HG03066 (cell line): Measurements from ENCODE around the gene RPP30.
A peak's percentile ranks its signal among the peaks of the same experiment; 100 is the strongest.
"Not testable (repeated sequence)": the region's sequence is repeated elsewhere in the genome, so short reads cannot be mapped to it uniquely, and the experiment has no call there.

Experiments used
- ATAC-seq: cut with Tn5 transposase; IDR thresholded peaks from one replicate; pipeline ENCODE4 v1.9.1; 2021; ENCODE audit warnings: low read depth; ENCODE audit not compliant: unreplicated experiment

Gene RPP30

GRCh38 chr10:90866050-90866598 lies 5.7 kb upstream of the RPP30 start:
- no peak for ATAC-seq

GRCh38 chr10:90871279-90871765 lies 452 bp upstream of the RPP30 start:
- ATAC-seq = peak; percentile 49

- ATAC-seq = no peak
Observed at GRCh38 chr10:90872648-90873020, 860 bp downstream of the RPP30 start.

DNA sequence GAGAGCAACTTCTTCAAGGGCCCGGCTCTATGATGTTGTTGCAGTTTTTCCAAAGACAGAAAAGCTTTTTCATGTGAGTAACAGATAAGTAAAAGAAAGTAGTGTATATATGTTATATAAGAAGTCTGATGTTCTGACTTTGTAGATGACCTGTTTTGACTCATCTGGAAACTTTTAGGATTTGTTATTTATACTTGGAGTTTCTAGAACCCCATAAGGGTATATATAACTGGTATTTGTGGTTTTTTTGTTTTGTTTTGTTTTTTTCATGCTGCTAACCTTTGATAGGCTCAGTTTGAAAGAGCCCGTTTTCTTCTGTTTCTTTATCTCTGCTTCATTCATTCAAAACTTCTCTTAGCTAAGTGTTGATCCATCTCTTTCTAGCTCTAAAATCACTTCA lies 7.3 kb downstream of the RPP30 start:
- ATAC-seq = no peak

DNA sequence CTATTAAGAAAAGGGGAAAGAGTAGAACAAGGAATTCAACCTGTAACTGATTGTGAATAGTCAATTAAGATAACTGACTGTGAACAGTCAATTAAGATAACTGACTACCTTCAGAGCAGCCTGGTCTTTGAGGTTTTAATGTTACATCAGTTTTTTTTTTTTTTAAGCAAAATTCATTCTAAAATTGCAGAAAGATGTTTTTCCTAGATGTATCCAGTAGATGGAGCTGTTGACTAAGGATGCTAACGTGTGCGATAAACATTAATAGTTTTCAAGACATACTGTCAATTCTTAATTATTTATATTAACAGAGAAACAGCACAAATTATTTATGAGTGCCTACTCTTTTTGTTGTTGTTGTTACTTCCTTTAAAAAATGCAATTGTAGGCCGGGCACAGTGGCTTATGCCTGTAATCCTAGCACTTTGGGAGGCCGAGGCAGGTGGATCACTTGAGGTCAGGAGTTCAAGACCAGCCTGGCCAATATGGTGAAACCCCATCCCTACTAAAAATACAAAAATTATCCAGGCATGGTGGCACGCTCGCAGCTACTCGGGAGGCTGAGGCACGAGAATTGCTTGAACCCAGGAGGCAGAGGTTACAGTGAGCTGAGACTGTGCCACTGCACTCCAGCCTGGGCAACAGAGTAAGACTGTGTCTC lies 8.4 kb downstream of the RPP30 start:
- not testable (repeated sequence) for ATAC-seq

GRCh38 chr10:90884431-90884830 lies 12.7 kb downstream of the RPP30 start:
- ATAC-seq = no peak

- no peak for ATAC-seq
Observed at GRCh38 chr10:90885176-90885575, 13.4 kb downstream of the RPP30 start.

GRCh38 chr10:90887555-90887954 lies 15.8 kb downstream of the RPP30 start:
- ATAC-seq = no peak

- no peak for ATAC-seq
Observed at GRCh38 chr10:90888387-90888786, 16.6 kb downstream of the RPP30 start.

DNA sequence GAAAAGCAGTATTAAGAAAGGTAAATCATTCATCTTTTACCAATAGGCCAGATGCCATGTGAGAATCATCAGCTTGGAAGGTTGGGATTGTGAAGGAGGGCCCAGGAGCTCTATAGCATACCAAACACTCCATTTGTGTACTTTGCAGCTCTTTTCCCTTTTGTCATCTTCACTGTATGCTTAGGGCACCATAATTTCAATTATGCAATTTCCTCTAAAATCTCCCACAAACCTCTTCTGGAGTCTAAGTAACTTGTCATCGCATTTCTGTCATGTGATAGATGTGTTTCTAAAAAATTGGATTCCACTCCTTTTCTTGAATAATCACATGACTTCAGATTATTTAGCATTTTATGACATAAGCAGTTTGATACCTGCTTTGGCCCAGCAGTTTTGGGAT lies 17.9 kb downstream of the RPP30 start:
- no peak for ATAC-seq

DNA sequence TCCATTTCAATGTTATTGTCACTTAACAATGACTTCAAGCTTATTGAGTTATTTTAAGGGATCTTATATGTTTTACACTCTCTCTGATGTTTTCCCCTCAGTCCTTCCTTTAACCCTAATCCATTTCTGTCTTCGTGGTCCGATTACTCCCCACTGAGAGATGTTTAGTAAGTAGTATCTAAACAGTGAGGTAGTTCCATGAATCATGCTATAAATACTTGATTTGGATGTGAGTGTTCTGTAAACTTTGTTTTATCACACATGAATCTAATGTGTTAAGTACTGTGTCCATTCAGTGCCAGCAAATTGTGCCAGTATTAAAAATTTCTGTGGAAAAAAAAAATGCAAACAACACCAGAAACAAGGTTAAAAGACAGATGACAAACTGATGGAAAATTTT lies 18.6 kb downstream of the RPP30 start:
- no peak for ATAC-seq

DNA sequence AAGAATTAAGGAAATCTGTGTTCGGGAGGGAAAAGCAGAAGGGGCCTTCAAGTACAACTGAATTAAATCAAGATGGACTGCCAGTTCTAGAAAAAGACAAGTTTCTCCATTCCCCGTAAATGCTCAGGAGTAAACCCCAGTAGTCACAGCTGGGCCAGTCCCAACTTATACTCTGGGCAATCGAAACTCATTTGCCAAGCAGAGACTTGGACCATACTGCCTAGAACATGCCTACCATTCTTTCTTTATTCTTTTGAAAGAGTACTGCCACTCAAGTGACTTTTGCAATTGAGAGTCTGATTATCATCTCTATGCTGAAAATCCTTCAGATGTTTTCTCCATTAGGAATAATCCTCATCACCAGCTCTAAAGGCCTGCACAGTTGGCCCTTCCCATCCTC lies 21.4 kb downstream of the RPP30 start:
- no peak for ATAC-seq

- not testable (repeated sequence) for ATAC-seq
Observed at GRCh38 chr10:90896916-90897315, 25.1 kb downstream of the RPP30 start.

DNA sequence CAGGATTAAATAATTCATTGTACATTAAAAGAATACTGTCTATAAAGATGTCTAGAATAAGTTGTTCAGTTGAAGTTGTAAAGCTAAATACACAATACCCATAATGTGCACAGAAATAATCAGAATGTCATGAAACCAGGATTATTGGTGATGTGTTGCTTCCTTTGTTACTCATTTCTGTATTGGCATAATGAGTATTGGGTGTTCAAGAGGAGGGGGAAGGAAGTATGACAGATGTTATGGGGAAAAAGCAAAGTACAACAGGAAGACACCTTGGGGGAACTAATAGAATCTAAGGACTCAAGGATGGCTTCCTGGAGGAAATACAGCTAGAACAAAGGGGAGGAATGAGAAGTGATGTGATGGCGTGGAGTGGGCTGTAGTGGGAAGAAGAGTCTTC lies 34.2 kb downstream of the RPP30 start:
- ATAC-seq = no peak

DNA sequence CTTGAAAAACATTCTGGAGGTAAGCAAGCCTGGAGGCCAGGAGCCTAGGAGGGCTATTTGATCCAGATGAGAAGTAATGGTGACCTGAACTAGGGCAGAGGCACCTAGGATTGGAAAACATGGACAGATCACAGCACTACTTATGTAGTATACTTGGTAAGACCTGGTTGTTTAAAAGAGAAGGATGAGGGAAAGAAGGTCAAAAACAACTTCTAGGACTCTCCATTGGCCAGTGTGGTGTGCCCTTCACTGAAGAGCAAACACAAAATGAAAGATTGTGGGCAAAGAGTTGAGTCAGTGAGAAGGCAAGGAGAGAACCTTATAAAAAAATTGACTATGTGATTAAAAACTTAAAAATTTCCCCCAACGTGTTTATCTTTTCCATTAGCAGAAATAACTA lies 34.8 kb downstream of the RPP30 start:
- ATAC-seq = no peak

GRCh38 chr10:90911133-90912051 lies 39.6 kb downstream of the RPP30 start:
- peak; percentile 94 for ATAC-seq

GRCh38 chr10:90912174-90912573 lies 40.4 kb downstream of the RPP30 start:
- ATAC-seq = no peak

GRCh38 chr10:90912854-90913479 lies 41.2 kb downstream of the RPP30 start:
- no peak for ATAC-seq

GRCh38 chr10:90913774-90914420 lies 42.1 kb downstream of the RPP30 start:
- no peak for ATAC-seq

DNA sequence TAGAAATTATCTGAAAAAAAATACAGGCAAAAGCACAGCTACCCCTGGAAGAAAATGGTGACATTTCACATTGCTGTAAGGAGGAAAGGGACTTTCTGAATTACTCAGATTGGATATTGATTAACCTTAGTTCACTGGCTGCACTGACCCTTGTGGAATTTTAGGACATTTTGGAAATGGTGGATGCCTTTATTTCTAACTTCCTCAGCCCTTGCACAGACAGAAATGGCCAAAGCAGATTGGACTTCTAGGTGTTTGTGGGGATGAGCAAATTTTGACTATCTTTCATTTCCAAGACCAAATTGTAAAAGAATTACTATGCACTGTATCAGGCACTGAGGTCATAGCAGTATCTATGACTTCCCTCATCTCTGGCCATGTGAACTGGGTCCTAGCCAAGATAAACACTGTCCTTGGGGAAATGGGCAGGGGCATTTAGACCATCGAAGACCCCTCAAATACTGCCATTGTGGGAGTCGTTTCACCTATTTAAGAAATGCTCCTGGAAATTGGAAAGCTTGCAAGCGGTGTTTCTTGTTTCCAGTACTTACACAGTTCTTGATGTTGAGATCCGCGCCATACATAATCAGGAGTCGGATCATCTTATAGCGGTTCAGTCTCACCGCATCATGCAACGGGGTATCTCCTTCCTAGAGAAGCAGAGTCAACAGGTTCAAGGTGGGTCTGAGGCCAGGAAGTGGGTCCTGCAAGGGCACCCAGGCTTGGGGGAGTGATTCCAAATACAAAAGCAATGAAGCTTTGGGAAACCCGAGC lies 43.4 kb downstream of the RPP30 start:
- ATAC-seq = no peak
